Measurements from ENCODE around the gene MDK. TPM values are rescaled to one million over a fixed set of nuclear protein-coding genes. Genes with fewer than 3 reads are reported as not detected.

MDK gene
- total and polyA plus RNA-seq, 4 donors, result 2.3 to 41.8 (median 13.5) TPM

DNA sequence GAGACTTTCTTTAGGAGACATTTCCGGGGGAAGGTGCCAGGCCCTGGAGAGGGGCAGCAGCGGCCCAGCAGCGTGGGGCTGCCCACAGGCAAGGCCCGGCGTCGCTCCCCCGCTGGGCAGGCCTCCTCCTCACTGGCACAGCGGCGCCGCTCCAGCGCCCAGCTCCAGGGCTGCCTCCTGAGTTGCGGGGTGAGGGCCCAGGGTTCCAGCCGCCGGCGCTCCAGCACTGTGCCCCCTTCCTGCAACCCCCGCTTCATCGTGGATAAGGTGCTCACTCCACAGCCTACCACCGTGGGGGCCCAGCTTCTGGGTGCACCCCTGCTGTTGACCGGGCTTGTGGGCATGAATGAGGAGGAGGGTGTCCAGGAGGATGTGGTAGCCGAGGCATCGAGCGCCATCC is 15.2 kb upstream of the MDK start:
- Histone ChIP-seq H3K4me1 (ENCODE audit: control insufficient read depth in 4 of 4, insufficient read depth in 4 of 4, low read length in 3 of 4) (peaks cover 0 to 21% (median 12%) of the 10 kb centered on the region in 4 donors), H3K27ac (ENCODE audit: low read depth in 1 of 2, low read length in 2 of 2) (no peak overlapping the region), H3K36me3 (ENCODE audit: control insufficient read depth in 4 of 4, insufficient read depth in 3 of 4, low read depth in 1 of 4, low read length in 3 of 4) (peaks cover 0 to 15% (median 2%) of the 10 kb centered on the region in 4 donors), H3K9ac (ENCODE audit: low read depth in 1 of 2, low read length in 2 of 2) (no peak overlapping the region), H3K27me3 (ENCODE audit: control insufficient read depth in 4 of 4, insufficient read depth in 4 of 4, low read length in 3 of 4) (no peaks in the 10 kb centered on the region), H3K4me3 (ENCODE audit: low read depth in 1 of 3, low read length in 3 of 3) (no peak overlapping the region), H3K9me3 (ENCODE audit: control insufficient read depth in 4 of 4, low read length in 3 of 4) (no peaks in the 10 kb centered on the region)
- no peak for DNase-seq (ENCODE audit: low spot score)
- no peak for TF ChIP-seq RXRA (IDR thresholded peaks at IDR 0.05)
- TF ChIP-seq RAD21 (IDR thresholded peaks at IDR 0.05), result no peak
- no peak for TF ChIP-seq TAF1 (conservative IDR thresholded peaks at IDR 0.05)
- no peak for TF ChIP-seq GABPA (IDR thresholded peaks at IDR 0.05 in 1 of 2, conservative IDR thresholded peaks at IDR 0.05 in 1 of 2)
- TF ChIP-seq FOXA2 (IDR thresholded peaks at IDR 0.05), result no peak
- no peak for TF ChIP-seq NR2F2 (IDR thresholded peaks at IDR 0.05)
- TF ChIP-seq, protein P1, sequence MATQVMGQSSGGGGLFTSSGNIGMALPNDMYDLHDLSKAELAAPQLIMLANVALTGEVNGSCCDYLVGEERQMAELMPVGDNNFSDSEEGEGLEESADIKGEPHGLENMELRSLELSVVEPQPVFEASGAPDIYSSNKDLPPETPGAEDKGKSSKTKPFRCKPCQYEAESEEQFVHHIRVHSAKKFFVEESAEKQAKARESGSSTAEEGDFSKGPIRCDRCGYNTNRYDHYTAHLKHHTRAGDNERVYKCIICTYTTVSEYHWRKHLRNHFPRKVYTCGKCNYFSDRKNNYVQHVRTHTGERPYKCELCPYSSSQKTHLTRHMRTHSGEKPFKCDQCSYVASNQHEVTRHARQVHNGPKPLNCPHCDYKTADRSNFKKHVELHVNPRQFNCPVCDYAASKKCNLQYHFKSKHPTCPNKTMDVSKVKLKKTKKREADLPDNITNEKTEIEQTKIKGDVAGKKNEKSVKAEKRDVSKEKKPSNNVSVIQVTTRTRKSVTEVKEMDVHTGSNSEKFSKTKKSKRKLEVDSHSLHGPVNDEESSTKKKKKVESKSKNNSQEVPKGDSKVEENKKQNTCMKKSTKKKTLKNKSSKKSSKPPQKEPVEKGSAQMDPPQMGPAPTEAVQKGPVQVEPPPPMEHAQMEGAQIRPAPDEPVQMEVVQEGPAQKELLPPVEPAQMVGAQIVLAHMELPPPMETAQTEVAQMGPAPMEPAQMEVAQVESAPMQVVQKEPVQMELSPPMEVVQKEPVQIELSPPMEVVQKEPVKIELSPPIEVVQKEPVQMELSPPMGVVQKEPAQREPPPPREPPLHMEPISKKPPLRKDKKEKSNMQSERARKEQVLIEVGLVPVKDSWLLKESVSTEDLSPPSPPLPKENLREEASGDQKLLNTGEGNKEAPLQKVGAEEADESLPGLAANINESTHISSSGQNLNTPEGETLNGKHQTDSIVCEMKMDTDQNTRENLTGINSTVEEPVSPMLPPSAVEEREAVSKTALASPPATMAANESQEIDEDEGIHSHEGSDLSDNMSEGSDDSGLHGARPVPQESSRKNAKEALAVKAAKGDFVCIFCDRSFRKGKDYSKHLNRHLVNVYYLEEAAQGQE (IDR thresholded peaks at IDR 0.05), result no peak
- TF ChIP-seq, protein P2, sequence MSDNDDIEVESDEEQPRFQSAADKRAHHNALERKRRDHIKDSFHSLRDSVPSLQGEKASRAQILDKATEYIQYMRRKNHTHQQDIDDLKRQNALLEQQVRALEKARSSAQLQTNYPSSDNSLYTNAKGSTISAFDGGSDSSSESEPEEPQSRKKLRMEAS (IDR thresholded peaks at IDR 0.05), result no peak
- WGBS, result 97% methylated on average over 22 of the region's 22 CpGs

DNA sequence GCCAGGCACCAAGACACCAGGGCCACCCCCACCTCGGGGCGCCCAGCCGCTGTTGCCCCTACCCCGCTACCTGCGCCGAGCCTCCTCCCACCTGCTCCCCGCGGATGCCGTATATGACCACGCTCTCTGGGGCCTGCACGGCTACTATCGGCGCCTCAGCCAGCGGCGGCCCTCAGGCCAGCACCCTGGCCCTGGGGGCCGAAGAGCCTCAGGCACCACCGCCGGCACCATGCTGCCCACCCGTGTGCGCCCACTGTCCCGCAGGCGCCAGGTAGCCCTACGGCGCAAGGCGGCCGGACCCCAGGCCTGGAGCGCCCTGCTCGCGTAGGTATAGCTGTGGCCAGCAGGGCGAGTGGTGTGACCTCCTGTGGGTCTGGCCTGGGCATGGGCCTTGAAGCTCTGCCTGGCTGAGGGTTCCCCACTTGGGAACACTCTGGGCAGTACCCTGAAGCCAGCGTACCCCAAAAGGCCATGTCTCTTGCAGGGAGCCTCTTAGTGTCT is 14.8 kb upstream of the MDK start:
- Histone ChIP-seq H3K9me3 (ENCODE audit: control insufficient read depth in 4 of 4, low read length in 3 of 4) (no peaks in the 10 kb centered on the region), H3K36me3 (ENCODE audit: control insufficient read depth in 4 of 4, insufficient read depth in 3 of 4, low read depth in 1 of 4, low read length in 3 of 4) (peaks cover 0 to 15% (median 4%) of the 10 kb centered on the region in 4 donors), H3K9ac (ENCODE audit: low read depth in 1 of 2, low read length in 2 of 2) (no peak overlapping the region), H3K27ac (ENCODE audit: low read depth in 1 of 2, low read length in 2 of 2) (no peak overlapping the region), H3K27me3 (ENCODE audit: control insufficient read depth in 4 of 4, insufficient read depth in 4 of 4, low read length in 3 of 4) (no peaks in the 10 kb centered on the region), H3K4me1 (ENCODE audit: control insufficient read depth in 4 of 4, insufficient read depth in 4 of 4, low read length in 3 of 4) (peaks cover 0 to 19% (median 10%) of the 10 kb centered on the region in 4 donors), H3K4me3 (ENCODE audit: low read depth in 1 of 3, low read length in 3 of 3) (no peak overlapping the region)
- TF ChIP-seq NR2F2 (IDR thresholded peaks at IDR 0.05) (no peak), JUND (IDR thresholded peaks at IDR 0.05) (no peak), RXRA (IDR thresholded peaks at IDR 0.05) (no peak), FOXA1 (IDR thresholded peaks at IDR 0.05) (no peak), TAF1 (conservative IDR thresholded peaks at IDR 0.05) (no peak), FOXA2 (IDR thresholded peaks at IDR 0.05) (no peak), HNF4A (conservative IDR thresholded peaks at IDR 0.05) (no peak), RAD21 (IDR thresholded peaks at IDR 0.05) (no peak), GABPA (IDR thresholded peaks at IDR 0.05 in 1 of 2, conservative IDR thresholded peaks at IDR 0.05 in 1 of 2) (no peak), EGR1 (IDR thresholded peaks at IDR 0.05; ENCODE audit: low read depth in 2 of 2) (no peak), YY1 (IDR thresholded peaks at IDR 0.05) (no peak)
- TF ChIP-seq, protein P1 (IDR thresholded peaks at IDR 0.05), result no peak
- TF ChIP-seq, protein P3, sequence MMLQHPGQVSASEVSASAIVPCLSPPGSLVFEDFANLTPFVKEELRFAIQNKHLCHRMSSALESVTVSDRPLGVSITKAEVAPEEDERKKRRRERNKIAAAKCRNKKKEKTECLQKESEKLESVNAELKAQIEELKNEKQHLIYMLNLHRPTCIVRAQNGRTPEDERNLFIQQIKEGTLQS (IDR thresholded peaks at IDR 0.05), result no peak
- TF ChIP-seq, protein P2 (IDR thresholded peaks at IDR 0.05), result no peak
- WGBS, result 96% methylated on average over 31 of the region's 31 CpGs
- DNase-seq (ENCODE audit: low spot score), result no peak
